GM21825 (cell line): ENCODE measurements around the gene SIRT1.
"Not testable (repeated sequence)": the region's sequence is repeated elsewhere in the genome, so short reads cannot be mapped to it uniquely, and the experiment has no call there.

Experiments
- ATAC-seq: cut with Tn5 transposase; IDR thresholded peaks from one replicate; pipeline ENCODE4 v1.9.1; 2021; ENCODE audit warnings: mild to moderate bottlenecking, moderate library complexity; ENCODE audit not compliant: unreplicated experiment

SIRT1 gene

GRCh38 chr10:67875340-67876238, 8.9 kb upstream of the SIRT1 start:
- no peak for ATAC-seq

GRCh38 chr10:67877421-67877820, 7.0 kb upstream of the SIRT1 start:
- ATAC-seq, result not testable (repeated sequence)

DNA sequence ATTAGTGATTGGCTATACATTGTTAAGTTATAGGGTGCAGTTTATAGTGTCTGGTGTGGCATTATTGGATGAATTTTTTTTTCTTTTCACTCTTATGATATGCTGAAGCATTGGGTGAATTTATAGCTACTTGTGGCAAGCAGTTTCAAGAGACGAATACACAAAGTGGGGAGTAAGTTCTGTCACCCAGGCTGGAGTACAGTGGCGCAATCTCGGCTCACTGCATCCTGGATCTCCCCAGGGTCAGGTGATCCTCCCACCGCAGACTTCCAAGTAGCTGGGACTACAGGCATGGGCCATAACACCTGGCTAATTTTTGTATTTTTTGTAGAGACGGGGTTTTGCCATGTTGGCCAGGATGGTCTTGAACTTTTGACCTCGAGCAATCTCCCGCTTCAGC, 6.3 kb upstream of the SIRT1 start:
- ATAC-seq, result no peak

DNA sequence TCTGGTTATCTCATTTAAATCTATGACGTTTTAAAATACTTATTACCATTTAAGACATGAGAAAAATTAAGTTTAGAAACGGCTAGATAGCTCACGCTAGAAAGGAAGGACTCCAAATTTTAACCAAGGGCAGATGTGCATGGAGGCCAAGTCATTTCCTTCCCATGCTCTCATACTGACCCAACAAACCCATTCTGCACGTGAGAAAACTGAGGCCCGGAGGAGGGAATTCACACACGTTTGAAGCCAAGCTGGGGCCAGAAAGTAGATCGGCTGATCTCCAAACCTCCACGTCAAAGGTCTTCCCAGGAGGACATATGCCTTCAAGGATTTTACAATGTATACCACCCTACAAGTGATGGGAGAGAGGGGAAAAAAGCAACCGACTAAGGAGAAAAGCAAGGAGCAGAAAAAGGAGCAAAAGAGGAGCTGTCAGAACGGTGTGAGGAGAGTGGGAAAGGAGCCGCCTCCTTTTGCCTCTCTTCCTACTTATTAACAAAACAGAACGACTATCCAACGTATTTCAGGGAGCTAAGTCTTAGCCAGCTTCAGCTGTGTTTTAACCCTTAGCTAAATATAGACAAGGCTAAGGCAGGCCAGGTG, 645 bp upstream of the SIRT1 start:
- no peak for ATAC-seq

DNA sequence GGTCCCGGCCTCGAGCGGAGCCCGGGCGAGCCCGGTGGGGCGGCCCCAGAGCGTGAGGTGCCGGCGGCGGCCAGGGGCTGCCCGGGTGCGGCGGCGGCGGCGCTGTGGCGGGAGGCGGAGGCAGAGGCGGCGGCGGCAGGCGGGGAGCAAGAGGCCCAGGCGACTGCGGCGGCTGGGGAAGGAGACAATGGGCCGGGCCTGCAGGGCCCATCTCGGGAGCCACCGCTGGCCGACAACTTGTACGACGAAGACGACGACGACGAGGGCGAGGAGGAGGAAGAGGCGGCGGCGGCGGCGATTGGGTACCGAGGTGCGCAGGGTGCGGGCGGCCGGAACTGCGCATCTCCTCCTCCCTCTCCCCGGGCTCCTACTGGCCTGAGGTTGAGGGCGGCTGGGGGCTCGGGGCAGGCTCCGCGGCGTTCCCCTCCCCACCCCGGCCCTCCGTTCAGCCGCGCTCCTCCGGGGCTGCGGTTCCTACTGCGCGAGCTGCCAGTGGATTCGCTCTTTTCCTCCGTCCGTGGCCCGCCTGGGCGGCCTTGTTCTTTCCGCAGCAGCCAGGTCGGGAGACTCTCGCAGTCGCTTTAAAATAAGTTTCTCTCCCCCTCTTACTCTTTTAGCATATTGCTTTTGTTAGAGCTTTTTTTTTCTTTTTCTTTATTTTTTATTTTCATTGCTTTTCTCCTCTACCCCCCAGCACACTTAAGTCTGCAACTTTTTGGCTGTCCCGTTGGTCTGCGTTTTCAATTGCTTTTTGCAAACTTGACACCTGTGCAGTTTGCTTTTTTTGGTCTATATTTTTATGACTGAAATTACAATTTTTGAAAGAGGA, 600 bp downstream of the SIRT1 start:
- peak; percentile 64 for ATAC-seq

DNA sequence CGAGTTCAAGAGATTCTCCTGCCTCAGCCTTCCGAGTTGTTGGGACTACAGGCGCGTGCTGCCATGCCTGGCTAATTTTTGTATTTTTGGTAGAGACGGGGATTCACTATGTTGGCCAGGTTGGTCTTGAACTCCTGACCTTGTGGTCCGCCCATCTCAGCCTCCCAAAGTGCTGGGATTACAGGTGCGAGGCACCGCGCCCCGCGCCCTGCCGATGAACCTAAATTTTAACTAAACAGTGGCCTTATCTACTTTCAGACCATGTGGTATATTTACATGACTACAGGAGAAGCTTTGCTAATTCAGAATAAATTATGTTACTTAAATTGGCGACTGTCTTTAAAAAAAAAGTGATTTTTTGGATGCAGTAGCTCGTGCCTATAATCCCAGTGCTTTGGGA, 9.2 kb downstream of the SIRT1 start:
- ATAC-seq, result no peak

DNA sequence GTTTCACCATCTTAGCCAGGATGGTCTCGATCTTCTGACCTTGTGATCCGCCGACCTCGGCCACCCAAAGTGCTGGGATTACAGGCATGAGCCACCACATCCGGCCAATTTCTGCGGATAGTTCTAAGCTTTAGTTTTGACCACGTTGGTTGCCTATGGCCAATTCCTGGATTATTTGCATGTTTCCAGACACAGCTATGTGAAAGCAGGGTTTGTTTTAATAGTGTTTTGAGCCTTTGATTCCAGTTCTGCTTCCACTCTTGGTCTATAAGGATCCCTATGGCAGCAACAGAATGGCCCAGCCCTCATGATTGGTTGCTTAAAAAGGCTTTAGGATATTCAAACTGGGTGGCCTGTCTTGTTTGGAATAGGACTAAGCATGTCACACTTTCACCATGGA, 19.1 kb downstream of the SIRT1 start:
- no peak for ATAC-seq

DNA sequence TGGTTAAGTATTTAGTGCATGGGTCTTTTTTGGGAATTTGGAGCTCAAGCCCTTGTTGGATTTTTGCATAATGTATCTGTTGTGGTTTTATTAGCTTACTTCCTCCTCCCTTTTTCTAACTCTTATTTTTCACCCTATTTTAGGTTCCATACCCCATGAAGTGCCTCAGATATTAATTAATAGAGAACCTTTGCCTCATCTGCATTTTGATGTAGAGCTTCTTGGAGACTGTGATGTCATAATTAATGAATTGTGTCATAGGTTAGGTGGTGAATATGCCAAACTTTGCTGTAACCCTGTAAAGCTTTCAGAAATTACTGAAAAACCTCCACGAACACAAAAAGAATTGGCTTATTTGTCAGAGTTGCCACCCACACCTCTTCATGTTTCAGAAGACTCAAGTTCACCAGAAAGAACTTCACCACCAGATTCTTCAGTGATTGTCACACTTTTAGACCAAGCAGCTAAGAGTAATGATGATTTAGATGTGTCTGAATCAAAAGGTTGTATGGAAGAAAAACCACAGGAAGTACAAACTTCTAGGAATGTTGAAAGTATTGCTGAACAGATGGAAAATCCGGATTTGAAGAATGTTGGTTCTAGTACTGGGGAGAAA, 28.0 kb downstream of the SIRT1 start:
- no peak for ATAC-seq

- ATAC-seq, result no peak
These were observed 30.4 kb downstream of the SIRT1 start for GRCh38 chr10:67914777-67915340.

- ATAC-seq, result no peak
These were observed 32.7 kb downstream of the SIRT1 start for GRCh38 chr10:67917169-67917568.

GRCh38 chr10:67917679-67918078, 33.2 kb downstream of the SIRT1 start:
- ATAC-seq, result no peak

- no peak for ATAC-seq
These were observed 36.6 kb downstream of the SIRT1 start for GRCh38 chr10:67921065-67921464.

- no peak for ATAC-seq
These were observed 39.1 kb downstream of the SIRT1 start for GRCh38 chr10:67923551-67923950.

GRCh38 chr10:67924136-67924535, 39.7 kb downstream of the SIRT1 start:
- no peak for ATAC-seq

GRCh38 chr10:67925449-67926005, 41.1 kb downstream of the SIRT1 start:
- ATAC-seq, result no peak

GRCh38 chr10:67926951-67927350, 42.5 kb downstream of the SIRT1 start:
- ATAC-seq, result no peak

- ATAC-seq, result no peak
These were observed 48.7 kb downstream of the SIRT1 start for GRCh38 chr10:67933199-67933598.

GRCh38 chr10:67934336-67934735, 49.9 kb downstream of the SIRT1 start:
- no peak for ATAC-seq

DNA sequence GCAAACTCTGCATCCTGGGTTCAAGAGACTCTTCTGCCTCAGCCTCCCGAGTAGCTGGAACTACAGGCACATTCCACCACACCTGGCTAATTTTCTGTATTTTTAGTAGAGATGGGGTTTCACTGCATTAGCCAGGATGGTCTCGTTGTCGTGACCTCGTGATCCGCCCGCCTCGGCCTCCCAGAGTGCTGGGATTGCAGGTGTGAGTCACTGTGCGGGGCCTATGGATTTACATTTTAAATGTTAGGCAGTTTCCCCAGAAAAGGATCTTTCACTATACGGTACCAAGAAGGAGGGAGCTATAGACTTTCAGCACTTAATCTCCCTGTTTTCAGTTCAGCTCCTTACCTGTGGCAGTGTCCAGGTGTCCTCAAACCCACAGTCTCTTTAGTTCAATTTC, 50.8 kb downstream of the SIRT1 start:
- no peak for ATAC-seq

GRCh38 chr10:67936416-67936815, 52.0 kb downstream of the SIRT1 start:
- ATAC-seq, result no peak
